Hematopoietic multipotent progenitor cell treated with erythropoietin and hydrocortisone succinate and interleukin-3 and kit ligand, for 4 days (in vitro differentiated cells): ENCODE data around the gene LRG1.
A peak's percentile ranks its signal among the peaks of the same experiment; 100 is the strongest.

ENCODE experiments used
- DNase-seq: peaks from one replicate; pipeline ENCODE4 v3.0.0-alpha.2; 2015

LRG1 gene

GRCh38 chr19:4506449-4507149, 33.2 kb downstream of the LRG1 start:
- DNase-seq = peak; percentile 37

GRCh38 chr19:4505570-4506448, 34.0 kb downstream of the LRG1 start:
- no peak for DNase-seq

GRCh38 chr19:4504891-4505569, 34.8 kb downstream of the LRG1 start:
- no peak for DNase-seq

- no peak for DNase-seq
These were observed 35.5 kb downstream of the LRG1 start for GRCh38 chr19:4504297-4504701.

- no peak for DNase-seq
These were observed 36.0 kb downstream of the LRG1 start for GRCh38 chr19:4503825-4504170.

GRCh38 chr19:4503132-4503824, 36.6 kb downstream of the LRG1 start:
- no peak for DNase-seq

- no peak for DNase-seq
These were observed 37.3 kb downstream of the LRG1 start for GRCh38 chr19:4502282-4503131.

GRCh38 chr19:4501691-4502090, 38.1 kb downstream of the LRG1 start:
- DNase-seq = no peak

- DNase-seq = no peak
These were observed 38.8 kb downstream of the LRG1 start for GRCh38 chr19:4500841-4501591.

- no peak for DNase-seq
These were observed 40.0 kb downstream of the LRG1 start for GRCh38 chr19:4499855-4500254.

- no peak for DNase-seq
These were observed 40.5 kb downstream of the LRG1 start for GRCh38 chr19:4499318-4499717.

- DNase-seq = no peak
These were observed 41.1 kb downstream of the LRG1 start for GRCh38 chr19:4498694-4499093.

- no peak for DNase-seq
These were observed 42.0 kb downstream of the LRG1 start for GRCh38 chr19:4497770-4498389.

- no peak for DNase-seq
These were observed 43.5 kb downstream of the LRG1 start for GRCh38 chr19:4496304-4496703.

GRCh38 chr19:4495471-4495870, 44.4 kb downstream of the LRG1 start:
- no peak for DNase-seq

- no peak for DNase-seq
These were observed 45.2 kb downstream of the LRG1 start for GRCh38 chr19:4494691-4495064.

GRCh38 chr19:4493929-4494690, 45.7 kb downstream of the LRG1 start:
- no peak for DNase-seq

- no peak for DNase-seq
These were observed 46.5 kb downstream of the LRG1 start for GRCh38 chr19:4493104-4493928.
